HepG2 (cell line): ENCODE results near the gene PID1. TPM values are rescaled to one million over a fixed set of nuclear protein-coding genes. Genes with fewer than 3 reads are reported as not detected.

ENCODE experiments used
- ATAC-seq: fragments of 200-7000 bp; cut with Tn5 transposase; 3 replicates; pipeline ENCODE4 v1.9.1; 2020; ENCODE audit warnings: mild to moderate bottlenecking, moderate library complexity
- BruUV-seq: library from RNA; stranded (reverse); fragments of 400-500 nt; replicated peaks from 2 replicates; lab custom pipeline; 2021; lab: Mats Ljungman, UMichigan
- CTCF ChIA-PET: fragments of 300-600 bp; formaldehyde crosslinking; extraction: SDS; loops from one replicate; lab custom pipeline; 2021; ENCODE audit warnings: low total read pairs, inconsistent platforms, low intra/inter-chr PET ratio; lab: Yijun Ruan, JAX
- POLR2A ChIA-PET: fragments of 350-600 bp; sonication (Branson Sonifier 250); formaldehyde crosslinking; loops from one replicate; lab custom pipeline; 2020; ENCODE audit warnings: antibody characterized with exemption, inconsistent platforms; lab: Yijun Ruan, JAX
- DNase-seq: peaks from one replicate; pipeline ENCODE4 v3.0.0-alpha.2; 2015; ENCODE audit warnings: low spot score
- FAIRE-seq: peaks from 3 replicates; lab custom pipeline; 2011; peaks lifted over from hg19 to GRCh38; lab: Jason Lieb, UNC
- H2AFZ ChIP-seq: one replicate; pipeline ENCODE4 v1.6.1; 2011; ENCODE audit warnings: low read length, inconsistent platforms
- H3K27ac ChIP-seq: fragments of 300-600 bp; 3 replicates; pipeline ENCODE4 v1.8.0; 2011; ENCODE audit warnings: mixed run types, mild to moderate bottlenecking, mixed read lengths, low read length, inconsistent platforms; ENCODE audit not compliant: insufficient read depth; ENCODE audit errors: extremely low read length
- H3K27me3 ChIP-seq, 2 experiments: fragments of 200-600 bp in 1 of 2; 2 replicates in 1 of 2; 3 replicates in 1 of 2; pipeline versions ENCODE4 v1.6.0 to v1.8.0; 2011; ENCODE audit warnings: low read length in 2 of 2, mild to moderate bottlenecking in 2 of 2, moderate library complexity in 2 of 2, inconsistent platforms in 1 of 2; ENCODE audit not compliant: insufficient read depth in 2 of 2, control insufficient read depth in 1 of 2
- H3K36me3 ChIP-seq, 2 experiments: fragments of 200-600 bp in 1 of 2; replicated peaks in 1 of 2; 2 replicates in 1 of 2; 3 replicates in 1 of 2; pipeline versions ENCODE4 v1.5.1 to v1.8.0; 2011; ENCODE audit warnings: low read length in 2 of 2, inconsistent platforms in 1 of 2; ENCODE audit not compliant: insufficient read depth in 2 of 2, control insufficient read depth in 1 of 2
- H3K4me1 ChIP-seq: 2 replicates; pipeline ENCODE4 v1.5.1; 2012; ENCODE audit warnings: low read length, inconsistent platforms; ENCODE audit not compliant: insufficient read depth
- H3K4me2 ChIP-seq: 2 replicates; pipeline ENCODE4 v1.6.0; 2011; ENCODE audit warnings: low read depth, low read length, inconsistent platforms
- H3K4me3 ChIP-seq, 3 experiments: fragments of 200-600 bp in 1 of 3; sonication (generic), shearing (Covaris generic) in 1 of 3; replicated peaks in 1 of 3; 2 replicates each; pipeline ENCODE4 v1.5.1; 2011 to 2016; ENCODE audit warnings: low read length in 3 of 3, inconsistent platforms in 2 of 3, low read depth in 2 of 3, mild to moderate bottlenecking in 2 of 3, control low read depth in 1 of 3, mixed read lengths in 1 of 3; ENCODE audit not compliant: insufficient read depth in 1 of 3
- H3K79me2 ChIP-seq: one replicate; pipeline ENCODE4 v1.6.1; 2011; ENCODE audit warnings: low read length, inconsistent platforms; ENCODE audit not compliant: insufficient read depth
- H3K9ac ChIP-seq: 2 replicates; pipeline ENCODE4 v1.6.0; 2011; ENCODE audit warnings: mild to moderate bottlenecking, low read depth, low read length, inconsistent platforms; ENCODE audit not compliant: insufficient read depth
- H3K9me3 ChIP-seq: 2 replicates; pipeline ENCODE4 v1.5.1; 2012; ENCODE audit warnings: mild to moderate bottlenecking, low read length
- H4K20me1 ChIP-seq: 2 replicates; pipeline ENCODE4 v1.6.0; 2011; ENCODE audit warnings: inconsistent platforms, mild to moderate bottlenecking, low read length, moderate library complexity; ENCODE audit not compliant: insufficient read depth
- HCFC1 ChIP-seq: fragments of 150-350 bp; IDR thresholded peaks from 2 replicates; pipeline ENCODE4 v1.6.1; 2014; ENCODE audit warnings: low read depth, low read length
- NRL ChIP-seq: sonication (generic); formaldehyde crosslinking; IDR thresholded peaks from 2 replicates; pipeline ENCODE4 v1.5.0; 2020; ENCODE audit warnings: missing genetic modification reagents, mild to moderate bottlenecking, moderate library complexity, borderline replicate concordance
- ZBTB42 ChIP-seq: sonication (generic); formaldehyde crosslinking; IDR thresholded peaks from 2 replicates; pipeline ENCODE4 v1.5.0; 2020; ENCODE audit warnings: mild to moderate bottlenecking, missing genetic modification reagents
- ZNF451 ChIP-seq: sonication (generic); formaldehyde crosslinking; IDR thresholded peaks from 2 replicates; pipeline ENCODE4 v1.5.0; 2020; ENCODE audit warnings: mild to moderate bottlenecking, missing genetic modification reagents
- ZNF777 ChIP-seq: sonication (generic); formaldehyde crosslinking; IDR thresholded peaks from 2 replicates; pipeline ENCODE4 v1.4.0; 2020; ENCODE audit warnings: missing genetic modification reagents
- ZNF792 ChIP-seq: IDR thresholded peaks from 2 replicates; pipeline ENCODE4 v1.6.1; 2016
- ZNF841 ChIP-seq: sonication (generic); formaldehyde crosslinking; IDR thresholded peaks from 2 replicates; pipeline ENCODE4 v1.8.1; 2023; ENCODE audit warnings: missing genetic modification reagents, borderline replicate concordance
- WGBS: methylation state at CpG from one replicate; pipeline ENCODE4 v1.1.6; 2017; ENCODE audit warnings: low lambda C conversion rate; 5-methylcytosine and 5-hydroxymethylcytosine counted together
- in situ Hi-C: cut with HindIII; loops from 2 replicates; pipeline ENCODE4 v1.10.0; 2017; ENCODE audit warnings: low pct_unique_long_range_greater_than_20kb; ENCODE audit not compliant: extremely low pct_ligation_motif_present
- intact Hi-C: fragments of 100-400 bp; cut with micrococcal nuclease; formaldehyde crosslinking; loops from one replicate; pipeline ENCODE4 v1.10.0; 2022; ENCODE audit not compliant: unreplicated experiment
- polyA plus RNA-seq, 8 experiments: library from polyadenylated mRNA; depleted of rRNA in 3 of 8; stranded (reverse) in 7 of 8; unstranded in 1 of 8; fragments of >200 nt; fragmentation: Illumina TruSeq in 4 of 8; extraction: Trizol in 4 of 8; gene quantifications; 2 replicates each; pipeline versions ENCODE4 v1.2.1 to v1.2.3, GENCODE V29; 2011 to 2016; ENCODE audit warnings: low read depth in 4 of 8, missing spikeins in 1 of 8, mixed read lengths in 1 of 8; ENCODE audit not compliant: insufficient read depth in 1 of 8
- total RNA-seq, 5 experiments: library from RNA; depleted of rRNA; stranded (reverse); fragments of >200 nt; fragmentation: Illumina TruSeq; extraction: Trizol; gene quantifications; 2 replicates each; pipeline ENCODE4 v1.2.3, GENCODE V29; 2016; ENCODE audit warnings: low read depth in 1 of 5
- TF ChIP-seq, protein P1 (sequence below): sonication (generic); formaldehyde crosslinking; conservative IDR thresholded peaks from 2 replicates; pipeline ENCODE4 v1.8.0; 2022; ENCODE audit warnings: mild to moderate bottlenecking, moderate library complexity, missing genetic modification reagents
- TF ChIP-seq, protein P2 (sequence below): sonication (generic); formaldehyde crosslinking; IDR thresholded peaks from 2 replicates; pipeline ENCODE4 v1.5.0; 2020; ENCODE audit warnings: missing genetic modification reagents

Gene PID1
- total and polyA plus RNA-seq, 2 of the 13 experiments (the other 11 are each of a cell fraction or from before 2014, with no cell fraction given) = 0.15 to 0.18 TPM

GRCh38 chr2:229267080-229267479 is 4.0 kb downstream of the PID1 start:
- in situ Hi-C loops (no loop called here), intact Hi-C loops (no loop called here)
- ChIA-PET POLR2A (no interaction called here), CTCF (no interaction called here)
- DNase-seq (no peak), FAIRE-seq (no peak), ATAC-seq (no peak)
- Histone ChIP-seq H3K4me2 (no peak overlapping the region), H3K27ac (no peak overlapping the region), H2AFZ (no peak overlapping the region), H3K27me3 (peaks cover 0 to 16% of the 10 kb centered on the region in 2 experiments; a peak in 2 of 5 replicates), H3K79me2 (no peaks in the 10 kb centered on the region), H3K36me3 (no peaks in the 10 kb centered on the region), H3K9me3 (peaks cover 32% of the 10 kb centered on the region), H4K20me1 (no peaks in the 10 kb centered on the region), H3K4me3 (no peak overlapping the region), H3K4me1 (no peaks in the 10 kb centered on the region), H3K9ac (no peak overlapping the region)
- WGBS = 7% methylated on average over 1 of the region's 1 CpG
- TF ChIP-seq, protein P1, sequence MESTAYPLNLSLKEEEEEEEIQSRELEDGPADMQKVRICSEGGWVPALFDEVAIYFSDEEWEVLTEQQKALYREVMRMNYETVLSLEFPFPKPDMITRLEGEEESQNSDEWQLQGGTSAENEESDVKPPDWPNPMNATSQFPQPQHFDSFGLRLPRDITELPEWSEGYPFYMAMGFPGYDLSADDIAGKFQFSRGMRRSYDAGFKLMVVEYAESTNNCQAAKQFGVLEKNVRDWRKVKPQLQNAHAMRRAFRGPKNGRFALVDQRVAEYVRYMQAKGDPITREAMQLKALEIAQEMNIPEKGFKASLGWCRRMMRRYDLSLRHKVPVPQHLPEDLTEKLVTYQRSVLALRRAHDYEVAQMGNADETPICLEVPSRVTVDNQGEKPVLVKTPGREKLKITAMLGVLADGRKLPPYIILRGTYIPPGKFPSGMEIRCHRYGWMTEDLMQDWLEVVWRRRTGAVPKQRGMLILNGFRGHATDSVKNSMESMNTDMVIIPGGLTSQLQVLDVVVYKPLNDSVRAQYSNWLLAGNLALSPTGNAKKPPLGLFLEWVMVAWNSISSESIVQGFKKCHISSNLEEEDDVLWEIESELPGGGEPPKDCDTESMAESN = no peak
- TF ChIP-seq ZNF792 (CRISPR knock-in tag) = no peak
- TF ChIP-seq ZNF777 (CRISPR knock-in tag) = no peak
- TF ChIP-seq ZNF841 (CRISPR knock-in tag) = no peak
- TF ChIP-seq NRL (CRISPR knock-in tag) = no peak
- no peak for TF ChIP-seq ZNF451 (CRISPR knock-in tag)
- TF ChIP-seq, protein P2, sequence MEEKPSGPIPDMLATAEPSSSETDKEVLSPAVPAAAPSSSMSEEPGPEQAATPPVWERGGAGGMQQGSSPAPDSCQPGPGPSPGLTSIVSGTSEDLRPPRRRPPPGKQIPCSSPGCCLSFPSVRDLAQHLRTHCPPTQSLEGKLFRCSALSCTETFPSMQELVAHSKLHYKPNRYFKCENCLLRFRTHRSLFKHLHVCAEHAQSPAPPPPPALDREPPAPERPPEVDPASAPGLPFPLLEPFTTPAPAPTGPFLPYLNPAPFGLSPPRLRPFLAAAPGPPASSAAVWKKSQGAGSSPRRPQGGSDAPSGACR (CRISPR knock-in tag) = no peak
- no peak for TF ChIP-seq ZBTB42 (CRISPR knock-in tag)
- TF ChIP-seq HCFC1 = no peak
- BruUV-seq = no TSS peak
